GM13976 (cell line): Measurements from ENCODE around the gene FRMD6.

ENCODE experiments used
- DNase-seq: peaks from one replicate; pipeline ENCODE4 v3.0.0; 2012; ENCODE audit warnings: low spot score
- CTCF ChIP-seq: IDR thresholded peaks from 2 replicates; pipeline ENCODE4 v1.5.1; 2012; ENCODE audit warnings: borderline replicate concordance, mild to moderate bottlenecking; ENCODE audit not compliant: insufficient read depth; ENCODE audit errors: extremely low read depth, missing control alignments, control extremely low read depth
- in situ Hi-C: fragments of 300-500 bp; cut with MboI; formaldehyde crosslinking; loops from one replicate; pipeline ENCODE4 v1.12.0; 2022; ENCODE audit warnings: low sequenced_read_pairs, mixed read lengths, inconsistent platforms; ENCODE audit not compliant: unreplicated experiment

The FRMD6 gene

GRCh38 chr14:51726166-51726899 lies 74.6 kb downstream of the FRMD6 start:
- DNase-seq = no peak
- no peak for TF ChIP-seq CTCF
- in situ Hi-C loops = no loop called here

GRCh38 chr14:51727526-51727925 lies 75.8 kb downstream of the FRMD6 start:
- DNase-seq = no peak
- in situ Hi-C loops = no loop called here
- TF ChIP-seq CTCF = no peak

GRCh38 chr14:51730098-51730497 lies 78.4 kb downstream of the FRMD6 start:
- no peak for TF ChIP-seq CTCF
- in situ Hi-C loops = no loop called here
- DNase-seq = no peak

GRCh38 chr14:51730684-51731083 lies 79.0 kb downstream of the FRMD6 start:
- no peak for DNase-seq
- TF ChIP-seq CTCF = no peak
- in situ Hi-C loops = no loop called here

- no peak for DNase-seq
- in situ Hi-C loops = no loop called here
- no peak for TF ChIP-seq CTCF
Measured at GRCh38 chr14:51732494-51733112, 80.9 kb downstream of the FRMD6 start.

GRCh38 chr14:51733147-51733546 lies 81.4 kb downstream of the FRMD6 start:
- no peak for DNase-seq
- no peak for TF ChIP-seq CTCF
- in situ Hi-C loops = no loop called here
